ENCODE results near the gene HDAC6. TPM values are rescaled to one million over a fixed set of nuclear protein-coding genes. Genes with fewer than 3 reads are reported as not detected.

Gene HDAC6
- polyA plus RNA-seq, 1 donor (not counting 4 experiments of a cell fraction or from before 2014, with no cell fraction given) = 21.9 TPM

- no peaks in the 10 kb centered on the region for H3K4me1 ChIP-seq (ENCODE audit: control insufficient read depth, extremely low read depth, insufficient read depth, low read length)
- peaks cover 10% of the 10 kb centered on the region for H3K27me3 ChIP-seq (ENCODE audit: control insufficient read depth, extremely low read depth, insufficient read depth, low read length)
- H2AFZ ChIP-seq (ENCODE audit: control insufficient read depth, low read length) = no peak overlapping the region
- H3K9ac ChIP-seq (ENCODE audit: control insufficient read depth, extremely low read depth, insufficient read depth, low read length) = no peak overlapping the region
- no peaks in the 10 kb centered on the region for H3K9me1 ChIP-seq (ENCODE audit: control insufficient read depth, extremely low read depth, insufficient read depth, low read length)
- no peak for FAIRE-seq
- no peaks in the 10 kb centered on the region for H3K79me2 ChIP-seq (ENCODE audit: control insufficient read depth, insufficient read depth, low read length)
- dilution Hi-C loops (cut with MboI; ENCODE audit: extremely low pct_ligation_motif_present, low sequenced_read_pairs) = no loop called here
- H4K20me1 ChIP-seq (ENCODE audit: control insufficient read depth, extremely low read depth, insufficient read depth, low read length) = no peaks in the 10 kb centered on the region
- no peak for DNase-seq (ENCODE audit: low read depth, low spot score)
- H3K9me3 ChIP-seq (ENCODE audit: control insufficient read depth, low read depth, low read length) = no peaks in the 10 kb centered on the region
- peak overlapping the region; percentile 72 for H3K4me2 ChIP-seq (ENCODE audit: control insufficient read depth, extremely low read depth, insufficient read depth, low read depth, low read length)
- TF ChIP-seq EZH2 (IDR thresholded peaks at IDR 0.05; ENCODE audit: low read length) = no peak
- TF ChIP-seq, protein P1, sequence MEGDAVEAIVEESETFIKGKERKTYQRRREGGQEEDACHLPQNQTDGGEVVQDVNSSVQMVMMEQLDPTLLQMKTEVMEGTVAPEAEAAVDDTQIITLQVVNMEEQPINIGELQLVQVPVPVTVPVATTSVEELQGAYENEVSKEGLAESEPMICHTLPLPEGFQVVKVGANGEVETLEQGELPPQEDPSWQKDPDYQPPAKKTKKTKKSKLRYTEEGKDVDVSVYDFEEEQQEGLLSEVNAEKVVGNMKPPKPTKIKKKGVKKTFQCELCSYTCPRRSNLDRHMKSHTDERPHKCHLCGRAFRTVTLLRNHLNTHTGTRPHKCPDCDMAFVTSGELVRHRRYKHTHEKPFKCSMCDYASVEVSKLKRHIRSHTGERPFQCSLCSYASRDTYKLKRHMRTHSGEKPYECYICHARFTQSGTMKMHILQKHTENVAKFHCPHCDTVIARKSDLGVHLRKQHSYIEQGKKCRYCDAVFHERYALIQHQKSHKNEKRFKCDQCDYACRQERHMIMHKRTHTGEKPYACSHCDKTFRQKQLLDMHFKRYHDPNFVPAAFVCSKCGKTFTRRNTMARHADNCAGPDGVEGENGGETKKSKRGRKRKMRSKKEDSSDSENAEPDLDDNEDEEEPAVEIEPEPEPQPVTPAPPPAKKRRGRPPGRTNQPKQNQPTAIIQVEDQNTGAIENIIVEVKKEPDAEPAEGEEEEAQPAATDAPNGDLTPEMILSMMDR (optimal IDR thresholded peaks at IDR 0.05 in 1 of 3, IDR thresholded peaks at IDR 0.05 in 1 of 3, conservative IDR thresholded peaks at IDR 0.05 in 1 of 3; ENCODE audit: extremely low read depth in 1 of 3, insufficient read depth in 2 of 3, low read length in 3 of 3) = no peak
- H3K27ac ChIP-seq (ENCODE audit: control insufficient read depth, insufficient read depth, low read length) = no peak overlapping the region
- H3K36me3 ChIP-seq (ENCODE audit: control insufficient read depth in 2 of 2, extremely low read depth in 1 of 2, insufficient read depth in 2 of 2, low read length in 2 of 2) = no peaks in the 10 kb centered on the region
- peak overlapping the region in 2 of 3 experiments; percentile 46 to 61 for H3K4me3 ChIP-seq (ENCODE audit: control insufficient read depth in 2 of 3, extremely low read depth in 1 of 3, insufficient read depth in 2 of 3, low read depth in 1 of 3, low read length in 3 of 3)
Observed at GRCh38 chrX:48834383-48834709, 32.5 kb downstream of the HDAC6 start.

GRCh38 chrX:48835524-48836329 lies 33.9 kb downstream of the HDAC6 start, which contains the start of gene PCSK1N:
Gene PCSK1N (minus strand): TSS chrX:48835610. CDS start chrX:48835532, 78 bp downstream.
- Histone ChIP-seq H3K9ac (ENCODE audit: control insufficient read depth, extremely low read depth, insufficient read depth, low read length) (peak within 1 kb of the TSS; percentile 18), H3K4me1 (ENCODE audit: control insufficient read depth, extremely low read depth, insufficient read depth, low read length) (no peaks in the 10 kb centered on the region), H3K9me1 (ENCODE audit: control insufficient read depth, extremely low read depth, insufficient read depth, low read length) (no peaks in the 10 kb centered on the region), H3K4me2 (ENCODE audit: control insufficient read depth, extremely low read depth, insufficient read depth, low read depth, low read length) (peak within 1 kb of the TSS; percentile 72), H3K27me3 (ENCODE audit: control insufficient read depth, extremely low read depth, insufficient read depth, low read length) (peaks cover 10% of the 10 kb centered on the region), H2AFZ (ENCODE audit: control insufficient read depth, low read length) (peak within 1 kb of the TSS; percentile 69), H4K20me1 (ENCODE audit: control insufficient read depth, extremely low read depth, insufficient read depth, low read length) (no peaks in the 10 kb centered on the region), H3K36me3 (ENCODE audit: control insufficient read depth in 2 of 2, extremely low read depth in 1 of 2, insufficient read depth in 2 of 2, low read length in 2 of 2) (no peaks in the 10 kb centered on the region), H3K27ac (ENCODE audit: control insufficient read depth, insufficient read depth, low read length) (no peak within 1 kb of the TSS), H3K79me2 (ENCODE audit: control insufficient read depth, insufficient read depth, low read length) (no peaks in the 10 kb centered on the region), H3K4me3 (ENCODE audit: control insufficient read depth in 2 of 3, extremely low read depth in 1 of 3, insufficient read depth in 2 of 3, low read depth in 1 of 3, low read length in 3 of 3) (peak within 1 kb of the TSS; percentile 46 to 61 (median 55)), H3K9me3 (ENCODE audit: control insufficient read depth, low read depth, low read length) (no peaks in the 10 kb centered on the region)
- DNase-seq (ENCODE audit: low read depth, low spot score) (no peak), FAIRE-seq (no peak)
- no peak for TF ChIP-seq EZH2 (IDR thresholded peaks at IDR 0.05; ENCODE audit: low read length)
- TF ChIP-seq, protein P1 (optimal IDR thresholded peaks at IDR 0.05 in 1 of 3, IDR thresholded peaks at IDR 0.05 in 1 of 3, conservative IDR thresholded peaks at IDR 0.05 in 1 of 3; ENCODE audit: extremely low read depth in 1 of 3, insufficient read depth in 2 of 3, low read length in 3 of 3) = no peak
- dilution Hi-C loops (cut with MboI; ENCODE audit: extremely low pct_ligation_motif_present, low sequenced_read_pairs) = no loop called here

Measured in keratinocyte (primary cell).